ACHN (cell line): Measurements from ENCODE around the gene DENND1B.
A peak's percentile ranks its signal among the peaks of the same experiment; 100 is the strongest.

Experiments
- DNase-seq: peaks from one replicate; pipeline ENCODE4 v3.0.0-alpha.2; 2015
- in situ Hi-C: cut with HindIII; loops from 2 replicates; pipeline ENCODE4 v1.10.0; 2017; ENCODE audit warnings: low sequenced_read_pairs, low pct_ligation_motif_present, low pct_unique_long_range_greater_than_20kb

Gene DENND1B

GRCh38 chr1:197666769-197667285 lies 108.5 kb downstream of the DENND1B start:
- no peak for DNase-seq

DNA sequence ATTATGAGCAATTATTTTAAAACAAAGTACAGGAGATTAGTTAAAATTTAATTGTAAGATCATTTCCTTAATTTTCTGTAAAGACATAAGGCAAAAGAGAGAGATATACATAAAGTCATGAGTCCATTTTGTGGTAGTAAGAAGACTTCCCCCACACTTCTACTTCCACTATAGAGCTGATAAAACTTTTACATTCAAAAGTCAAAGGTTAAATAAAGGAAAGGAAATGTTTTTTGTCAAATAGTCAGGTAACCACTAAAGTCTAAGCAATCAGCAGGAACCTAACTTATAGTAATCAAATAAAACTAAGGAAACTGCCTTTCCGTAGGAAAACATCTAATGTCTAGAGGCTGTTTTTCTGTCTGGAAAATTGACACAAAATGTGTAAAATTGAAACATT lies 110.9 kb downstream of the DENND1B start:
- in situ Hi-C loops = no loop called here
- no peak for DNase-seq

More at GRCh38 chr1:197666769-197667285, 108.5 kb downstream of the DENND1B start:
- in situ Hi-C loops = no loop called here

GRCh38 chr1:197663162-197663953 lies 111.9 kb downstream of the DENND1B start:
- DNase-seq = no peak
- in situ Hi-C loops = no loop called here

DNA sequence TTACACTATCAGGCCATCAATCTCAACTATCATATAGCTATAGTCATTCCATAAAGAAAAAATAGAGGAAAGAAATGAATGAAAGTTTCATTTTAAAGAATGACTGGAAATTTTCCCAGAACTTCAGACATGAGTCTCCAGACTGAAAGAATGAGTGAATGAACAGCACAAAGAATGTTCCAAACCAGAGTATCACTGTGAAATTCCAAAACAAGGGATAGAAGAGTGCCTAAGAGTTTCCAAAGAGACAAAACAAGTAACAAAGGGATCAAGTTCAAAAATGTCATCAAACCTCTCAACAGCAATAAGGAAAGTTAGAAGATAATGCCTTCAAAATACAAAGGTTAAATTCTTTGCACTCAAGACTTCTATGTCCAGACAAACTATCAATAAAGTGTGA lies 114.9 kb downstream of the DENND1B start:
- DNase-seq = no peak
- in situ Hi-C loops = no loop called here

GRCh38 chr1:197659171-197659570 lies 116.1 kb downstream of the DENND1B start:
- DNase-seq = peak; percentile 43
- in situ Hi-C loops = no loop called here

DNA sequence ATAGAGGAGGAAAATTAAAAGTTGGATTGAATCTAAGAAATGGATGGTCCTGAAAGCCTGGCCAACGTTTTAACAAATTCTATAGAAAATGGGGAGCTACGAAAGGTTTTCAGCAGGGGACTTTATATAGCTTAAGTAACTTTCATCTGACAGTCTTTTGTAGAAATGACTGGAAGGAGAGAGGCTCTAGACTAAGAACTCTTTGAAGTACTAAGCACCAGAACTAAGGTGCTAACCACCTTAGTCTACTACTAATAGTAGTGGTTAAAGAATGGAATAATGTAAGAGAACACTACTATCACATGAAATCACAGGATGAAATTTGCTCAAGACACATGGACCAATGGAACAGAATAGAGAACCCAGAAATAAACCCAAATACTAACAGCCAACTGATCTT lies 126.1 kb downstream of the DENND1B start:
- in situ Hi-C loops = no loop called here
- DNase-seq = no peak

GRCh38 chr1:197638316-197638715 lies 137.0 kb downstream of the DENND1B start:
- no peak for DNase-seq
- in situ Hi-C loops = no loop called here

- DNase-seq = no peak
- in situ Hi-C loops = no loop called here
Measured at GRCh38 chr1:197637406-197637805, 137.9 kb downstream of the DENND1B start.

DNA sequence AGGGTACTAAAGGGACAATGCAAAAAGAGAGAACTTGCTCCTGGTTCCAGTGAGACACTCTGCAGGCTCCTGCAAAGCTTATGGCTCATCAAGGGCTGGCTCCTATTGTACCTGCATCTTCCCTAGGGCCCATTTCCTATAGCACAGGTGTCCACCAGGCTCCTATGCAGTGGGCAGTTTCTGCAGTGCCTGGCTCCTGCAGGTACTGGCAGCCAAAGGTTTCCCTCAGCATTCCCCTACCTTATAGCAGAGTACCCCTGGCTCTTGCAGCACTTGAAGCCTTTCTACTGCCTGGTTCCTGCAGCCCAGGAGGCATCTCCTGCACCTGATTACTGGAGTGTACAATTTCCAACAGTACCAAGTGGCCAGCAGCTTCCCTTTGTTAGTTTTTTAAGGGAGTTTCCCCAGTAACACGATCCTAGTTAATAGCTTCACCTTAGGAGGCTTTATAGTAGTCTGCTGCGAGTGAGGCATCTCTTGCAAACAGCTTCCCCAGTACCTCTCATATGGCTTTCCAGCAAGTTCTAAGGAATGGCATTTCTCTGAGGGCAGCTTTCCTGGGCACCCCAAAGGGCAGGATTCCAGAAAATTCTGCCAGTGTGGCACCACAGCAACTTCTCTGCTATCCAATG lies 141.7 kb downstream of the DENND1B start:
- no peak for DNase-seq
- in situ Hi-C loops = no loop called here

DNA sequence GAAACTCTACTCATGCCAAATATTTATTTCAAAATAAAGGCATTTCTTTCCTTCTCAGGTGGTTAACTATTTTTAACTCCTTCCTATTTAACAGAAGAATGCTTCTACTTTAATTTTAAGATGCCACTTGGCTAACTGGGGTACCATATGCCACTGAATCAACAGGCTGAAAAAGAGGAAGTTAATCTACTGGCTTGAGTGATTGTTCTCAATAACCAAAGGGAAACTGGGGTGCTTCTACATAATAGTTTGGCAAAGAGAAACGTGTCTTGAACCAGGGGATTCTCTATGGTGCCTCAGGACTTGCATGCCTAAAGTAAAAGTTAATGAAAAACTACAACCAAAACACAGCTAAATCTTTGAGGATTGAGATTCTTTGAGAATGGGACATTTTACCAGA lies 142.6 kb downstream of the DENND1B start:
- in situ Hi-C loops = no loop called here
- DNase-seq = no peak

GRCh38 chr1:197632005-197632404 lies 143.3 kb downstream of the DENND1B start:
- in situ Hi-C loops = no loop called here

DNA sequence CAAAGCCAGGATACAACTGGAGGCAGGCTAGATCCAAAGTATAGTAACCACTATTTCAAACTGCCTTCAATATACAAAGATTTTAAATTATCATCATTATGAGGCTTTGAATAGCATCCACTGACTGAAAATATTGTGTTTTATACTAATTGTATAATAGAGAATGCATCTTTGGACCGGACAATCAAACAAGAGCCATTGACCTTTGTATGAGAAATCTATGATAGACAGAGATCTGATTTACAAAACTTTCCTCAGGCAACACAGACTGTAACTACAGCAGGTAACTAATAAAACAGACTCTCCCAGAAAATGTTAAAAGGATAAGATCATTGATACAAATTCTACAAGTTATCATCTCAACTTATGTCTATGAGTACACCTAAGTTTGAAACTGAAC lies 152.9 kb downstream of the DENND1B start:
- DNase-seq = no peak
- in situ Hi-C loops = no loop called here

More at GRCh38 chr1:197632005-197632404, 143.3 kb downstream of the DENND1B start:
- no peak for DNase-seq

DNA sequence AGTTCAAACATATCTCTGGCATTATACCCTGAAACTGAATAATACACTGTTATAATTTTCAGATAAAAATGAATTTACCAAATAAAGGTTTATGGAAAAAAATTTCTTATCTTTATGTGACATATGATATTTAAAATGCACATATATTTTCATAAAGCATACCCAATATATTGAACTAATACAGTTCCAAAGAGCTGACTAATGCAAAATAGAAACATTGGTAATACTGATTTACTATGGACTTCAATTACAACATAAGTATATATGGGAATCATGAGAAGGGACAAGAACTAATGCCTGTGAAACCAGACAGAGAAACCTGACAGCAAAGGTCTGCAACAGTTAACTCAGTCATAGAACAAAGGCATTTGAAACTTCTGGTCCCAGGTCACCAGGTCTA lies 153.5 kb downstream of the DENND1B start:
- no peak for DNase-seq
- in situ Hi-C loops = no loop called here

DNA sequence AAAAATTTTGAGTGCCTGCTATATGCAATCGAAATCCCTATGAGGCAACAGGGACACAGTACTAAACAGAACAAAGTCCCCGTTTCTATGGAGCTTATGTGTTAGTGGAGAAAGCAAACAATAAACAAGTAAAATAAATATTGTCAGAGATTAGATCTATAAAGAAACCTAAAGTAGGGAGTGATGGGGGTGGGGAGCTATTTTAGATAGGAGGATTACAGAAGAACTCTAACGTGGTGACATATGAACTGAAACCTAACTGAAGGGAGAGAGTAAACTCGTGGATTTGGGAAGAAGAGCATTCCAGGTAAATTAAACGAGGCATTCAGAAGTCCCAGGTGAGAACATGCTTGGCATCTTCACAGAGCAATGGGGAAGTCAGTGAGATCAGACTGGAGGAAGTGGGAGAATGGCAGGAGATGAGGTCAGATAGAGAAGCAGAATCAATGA lies 154.5 kb downstream of the DENND1B start:
- no peak for DNase-seq
- in situ Hi-C loops = no loop called here

GRCh38 chr1:197619008-197619640 lies 156.2 kb downstream of the DENND1B start:
- in situ Hi-C loops = no loop called here
- DNase-seq = peak; percentile 41

DNA sequence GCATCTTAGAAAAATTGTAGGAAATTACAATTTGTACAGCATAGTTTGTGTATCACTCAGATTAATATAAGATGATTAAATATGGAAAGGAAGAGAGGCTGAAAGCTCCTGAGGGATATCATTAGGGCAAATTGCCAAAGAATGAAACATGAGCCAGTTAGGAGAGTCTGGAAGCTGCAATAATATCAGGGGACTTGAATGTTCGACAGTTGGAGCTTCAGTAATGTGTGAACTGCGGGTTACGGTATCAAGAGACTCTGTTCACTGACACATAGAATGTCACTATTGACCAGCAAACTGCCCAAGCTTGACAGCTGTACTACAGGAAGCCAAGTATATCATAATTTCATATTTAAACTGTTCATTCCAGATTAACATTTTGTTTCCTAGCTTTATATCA lies 157.2 kb downstream of the DENND1B start:
- DNase-seq = no peak
- in situ Hi-C loops = no loop called here

DNA sequence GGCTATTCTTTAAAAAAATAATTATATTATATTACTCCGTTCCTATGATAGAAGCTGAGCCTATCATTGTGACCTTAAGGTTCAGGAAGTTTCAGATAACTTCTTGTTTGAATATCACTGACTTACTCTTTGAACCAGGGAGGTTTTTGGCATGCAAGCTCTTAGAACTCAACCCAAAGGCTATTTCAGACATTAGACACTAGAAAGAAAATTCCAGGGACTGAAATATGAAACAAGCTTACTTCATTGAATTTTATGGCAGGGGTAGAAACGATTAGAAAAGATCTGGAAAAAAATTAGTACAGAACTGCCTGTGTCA lies 159.6 kb downstream of the DENND1B start:
- in situ Hi-C loops = no loop called here

GRCh38 chr1:197614916-197615692 lies 160.2 kb downstream of the DENND1B start:
- in situ Hi-C loops = no loop called here
- DNase-seq = peak; percentile 60

More for the DNA sequence above, 159.6 kb downstream of the DENND1B start:
- no peak for DNase-seq
